A549 (cell line): Measurements from ENCODE around the gene BCL2L11.

Experiments
- HEYL ChIP-seq: fragments of 250-450 bp; sonication (Bioruptor Pico); IDR thresholded peaks from 2 replicates; pipeline ENCODE4 v1.8.0; 2021; ENCODE audit warnings: mild to moderate bottlenecking, moderate library complexity
- POLR2A ChIP-seq: IDR thresholded peaks from 2 replicates; pipeline ENCODE4 v1.6.1; 2012; ENCODE audit warnings: mild to moderate bottlenecking, low read length
- RARB ChIP-seq: fragments of 250-450 bp; sonication (Bioruptor Pico); IDR thresholded peaks from 2 replicates; pipeline ENCODE4 v1.8.0; 2021; ENCODE audit warnings: mild to moderate bottlenecking, moderate library complexity
- RCOR1 ChIP-seq: fragments of 150-350 bp; IDR thresholded peaks from 2 replicates; pipeline ENCODE4 v1.6.1; 2014; ENCODE audit warnings: antibody characterized with exemption, low read length, low read depth
- TF ChIP-seq, protein P1 (sequence below): fragments of >200 bp; sonication (Bioruptor Twin); formaldehyde crosslinking; IDR thresholded peaks from 3 replicates; pipeline ENCODE4 v1.5.1; 2016
- TF ChIP-seq, protein P2 (sequence below): IDR thresholded peaks from 2 replicates; pipeline ENCODE4 v1.6.1; 2012
- TF ChIP-seq, protein P3 (sequence below): fragments of >200 bp; sonication (Bioruptor Twin); formaldehyde crosslinking; IDR thresholded peaks from 2 replicates; pipeline ENCODE4 v1.6.1; 2016
- TF ChIP-seq, protein P4 (sequence below): fragments of 200-600 bp; sonication (generic); IDR thresholded peaks from 2 replicates; pipeline ENCODE4 v1.6.1; 2016; ENCODE audit warnings: antibody characterized with exemption, mild to moderate bottlenecking, moderate library complexity

DNA sequence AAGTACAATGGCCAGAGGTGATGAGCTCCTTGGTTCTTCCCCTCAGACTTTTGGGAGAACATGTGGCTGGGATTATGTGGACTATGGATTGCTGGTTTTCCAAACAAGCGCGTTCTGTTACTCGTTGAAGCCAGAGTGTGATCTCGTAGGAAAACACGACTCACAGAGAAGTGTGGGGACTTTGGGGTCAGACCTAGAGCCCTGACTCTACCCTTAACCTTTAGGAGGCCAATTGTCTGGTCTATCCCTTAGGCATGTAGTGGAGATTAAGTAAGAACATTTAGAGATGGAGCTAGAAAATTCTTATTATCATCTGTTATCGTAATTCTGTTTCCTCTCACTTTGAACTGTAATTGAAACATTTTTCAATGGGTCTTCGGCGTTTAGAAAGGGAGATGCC lies 35.8 kb downstream of the BCL2L11 start:
- no peak for TF ChIP-seq RARB (CRISPR knock-in tag)
- TF ChIP-seq, protein P1, sequence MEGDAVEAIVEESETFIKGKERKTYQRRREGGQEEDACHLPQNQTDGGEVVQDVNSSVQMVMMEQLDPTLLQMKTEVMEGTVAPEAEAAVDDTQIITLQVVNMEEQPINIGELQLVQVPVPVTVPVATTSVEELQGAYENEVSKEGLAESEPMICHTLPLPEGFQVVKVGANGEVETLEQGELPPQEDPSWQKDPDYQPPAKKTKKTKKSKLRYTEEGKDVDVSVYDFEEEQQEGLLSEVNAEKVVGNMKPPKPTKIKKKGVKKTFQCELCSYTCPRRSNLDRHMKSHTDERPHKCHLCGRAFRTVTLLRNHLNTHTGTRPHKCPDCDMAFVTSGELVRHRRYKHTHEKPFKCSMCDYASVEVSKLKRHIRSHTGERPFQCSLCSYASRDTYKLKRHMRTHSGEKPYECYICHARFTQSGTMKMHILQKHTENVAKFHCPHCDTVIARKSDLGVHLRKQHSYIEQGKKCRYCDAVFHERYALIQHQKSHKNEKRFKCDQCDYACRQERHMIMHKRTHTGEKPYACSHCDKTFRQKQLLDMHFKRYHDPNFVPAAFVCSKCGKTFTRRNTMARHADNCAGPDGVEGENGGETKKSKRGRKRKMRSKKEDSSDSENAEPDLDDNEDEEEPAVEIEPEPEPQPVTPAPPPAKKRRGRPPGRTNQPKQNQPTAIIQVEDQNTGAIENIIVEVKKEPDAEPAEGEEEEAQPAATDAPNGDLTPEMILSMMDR = no peak
- no peak for TF ChIP-seq RCOR1
- TF ChIP-seq, protein P2, sequence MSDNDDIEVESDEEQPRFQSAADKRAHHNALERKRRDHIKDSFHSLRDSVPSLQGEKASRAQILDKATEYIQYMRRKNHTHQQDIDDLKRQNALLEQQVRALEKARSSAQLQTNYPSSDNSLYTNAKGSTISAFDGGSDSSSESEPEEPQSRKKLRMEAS = no peak
- TF ChIP-seq POLR2A = no peak
- no peak for TF ChIP-seq HEYL (CRISPR knock-in tag)
- TF ChIP-seq, protein P3, sequence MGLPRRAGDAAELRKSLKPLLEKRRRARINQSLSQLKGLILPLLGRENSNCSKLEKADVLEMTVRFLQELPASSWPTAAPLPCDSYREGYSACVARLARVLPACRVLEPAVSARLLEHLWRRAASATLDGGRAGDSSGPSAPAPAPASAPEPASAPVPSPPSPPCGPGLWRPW = no peak
- TF ChIP-seq, protein P4, sequence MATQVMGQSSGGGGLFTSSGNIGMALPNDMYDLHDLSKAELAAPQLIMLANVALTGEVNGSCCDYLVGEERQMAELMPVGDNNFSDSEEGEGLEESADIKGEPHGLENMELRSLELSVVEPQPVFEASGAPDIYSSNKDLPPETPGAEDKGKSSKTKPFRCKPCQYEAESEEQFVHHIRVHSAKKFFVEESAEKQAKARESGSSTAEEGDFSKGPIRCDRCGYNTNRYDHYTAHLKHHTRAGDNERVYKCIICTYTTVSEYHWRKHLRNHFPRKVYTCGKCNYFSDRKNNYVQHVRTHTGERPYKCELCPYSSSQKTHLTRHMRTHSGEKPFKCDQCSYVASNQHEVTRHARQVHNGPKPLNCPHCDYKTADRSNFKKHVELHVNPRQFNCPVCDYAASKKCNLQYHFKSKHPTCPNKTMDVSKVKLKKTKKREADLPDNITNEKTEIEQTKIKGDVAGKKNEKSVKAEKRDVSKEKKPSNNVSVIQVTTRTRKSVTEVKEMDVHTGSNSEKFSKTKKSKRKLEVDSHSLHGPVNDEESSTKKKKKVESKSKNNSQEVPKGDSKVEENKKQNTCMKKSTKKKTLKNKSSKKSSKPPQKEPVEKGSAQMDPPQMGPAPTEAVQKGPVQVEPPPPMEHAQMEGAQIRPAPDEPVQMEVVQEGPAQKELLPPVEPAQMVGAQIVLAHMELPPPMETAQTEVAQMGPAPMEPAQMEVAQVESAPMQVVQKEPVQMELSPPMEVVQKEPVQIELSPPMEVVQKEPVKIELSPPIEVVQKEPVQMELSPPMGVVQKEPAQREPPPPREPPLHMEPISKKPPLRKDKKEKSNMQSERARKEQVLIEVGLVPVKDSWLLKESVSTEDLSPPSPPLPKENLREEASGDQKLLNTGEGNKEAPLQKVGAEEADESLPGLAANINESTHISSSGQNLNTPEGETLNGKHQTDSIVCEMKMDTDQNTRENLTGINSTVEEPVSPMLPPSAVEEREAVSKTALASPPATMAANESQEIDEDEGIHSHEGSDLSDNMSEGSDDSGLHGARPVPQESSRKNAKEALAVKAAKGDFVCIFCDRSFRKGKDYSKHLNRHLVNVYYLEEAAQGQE = no peak
